ENCODE data around the gene SLC24A3.

DNA sequence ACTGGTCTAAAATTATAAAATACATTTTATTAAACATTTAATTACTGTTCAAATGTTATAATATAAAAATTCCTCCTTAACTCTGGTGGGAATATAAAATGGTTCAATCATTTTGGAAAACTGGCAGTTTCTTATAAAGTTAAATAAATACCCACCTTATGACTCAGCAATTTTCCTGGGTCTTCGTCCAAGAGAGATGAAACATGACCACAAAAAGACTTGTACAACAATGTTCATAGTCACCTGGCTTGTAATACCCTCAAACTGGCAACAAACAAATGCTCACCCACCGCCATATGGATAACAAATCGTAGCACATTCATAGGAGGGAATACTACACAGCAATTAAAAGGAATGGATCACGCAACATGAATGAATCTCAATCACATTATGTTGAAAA lies 479.7 kb downstream of the SLC24A3 start:
- TF ChIP-seq, protein P1, sequence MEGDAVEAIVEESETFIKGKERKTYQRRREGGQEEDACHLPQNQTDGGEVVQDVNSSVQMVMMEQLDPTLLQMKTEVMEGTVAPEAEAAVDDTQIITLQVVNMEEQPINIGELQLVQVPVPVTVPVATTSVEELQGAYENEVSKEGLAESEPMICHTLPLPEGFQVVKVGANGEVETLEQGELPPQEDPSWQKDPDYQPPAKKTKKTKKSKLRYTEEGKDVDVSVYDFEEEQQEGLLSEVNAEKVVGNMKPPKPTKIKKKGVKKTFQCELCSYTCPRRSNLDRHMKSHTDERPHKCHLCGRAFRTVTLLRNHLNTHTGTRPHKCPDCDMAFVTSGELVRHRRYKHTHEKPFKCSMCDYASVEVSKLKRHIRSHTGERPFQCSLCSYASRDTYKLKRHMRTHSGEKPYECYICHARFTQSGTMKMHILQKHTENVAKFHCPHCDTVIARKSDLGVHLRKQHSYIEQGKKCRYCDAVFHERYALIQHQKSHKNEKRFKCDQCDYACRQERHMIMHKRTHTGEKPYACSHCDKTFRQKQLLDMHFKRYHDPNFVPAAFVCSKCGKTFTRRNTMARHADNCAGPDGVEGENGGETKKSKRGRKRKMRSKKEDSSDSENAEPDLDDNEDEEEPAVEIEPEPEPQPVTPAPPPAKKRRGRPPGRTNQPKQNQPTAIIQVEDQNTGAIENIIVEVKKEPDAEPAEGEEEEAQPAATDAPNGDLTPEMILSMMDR (IDR thresholded peaks at IDR 0.05): no peak
- no peak for TF ChIP-seq POLR2A (IDR thresholded peaks at IDR 0.05)
